AG04450 (cell line): ENCODE data around the gene MOCS3. TPM values are rescaled to one million over a fixed set of nuclear protein-coding genes. Genes with fewer than 3 reads are reported as not detected.
A peak's percentile ranks its signal among the peaks of the same experiment; 100 is the strongest.

Source experiments
- CTCF ChIA-PET: fragments of 300-600, 350-600 bp; formaldehyde crosslinking; extraction: SDS; loops from one replicate; lab custom pipeline; 2022; ENCODE audit warnings: antibody characterized with exemption, inconsistent platforms; lab: Charles Lee
- POLR2A ChIA-PET: fragments of 350-600 bp; formaldehyde crosslinking; extraction: SDS; loops from one replicate; lab custom pipeline; 2021; ENCODE audit warnings: antibody characterized with exemption, inconsistent platforms; lab: Yijun Ruan, JAX
- DNase-seq: peaks from one replicate; pipeline ENCODE4 v3.0.0-alpha.2; 2011; ENCODE audit warnings: low read depth, low spot score
- H3K27ac ChIP-seq: one replicate; pipeline ENCODE4 v1.5.1; 2012; ENCODE audit warnings: low read depth, low read length, control low read depth
- H3K27me3 ChIP-seq: one replicate; pipeline ENCODE4 v1.6.0; 2012; ENCODE audit warnings: low read length; ENCODE audit not compliant: control insufficient read depth, insufficient read depth
- H3K4me3 ChIP-seq: 2 replicates; pipeline ENCODE4 v1.5.1; 2011; ENCODE audit warnings: mild to moderate bottlenecking, low read depth, low read length, control low read depth
- H3K9me3 ChIP-seq: 2 replicates; pipeline ENCODE4 v1.5.1; 2012; ENCODE audit warnings: low read length; ENCODE audit not compliant: control insufficient read depth, insufficient read depth
- CTCF ChIP-seq: IDR thresholded peaks from 2 replicates; pipeline ENCODE4 v1.5.1; 2011; ENCODE audit warnings: low read depth, low read length, control low read depth, inconsistent platforms
- polyA plus RNA-seq: library from polyadenylated mRNA; depleted of rRNA; stranded (reverse); fragments of >200 nt; gene quantifications from 2 replicates; pipeline ENCODE4 v1.2.3, GENCODE V29; 2011

Gene MOCS3
- polyA plus RNA-seq, 1 experiment: 3.8 TPM

DNA sequence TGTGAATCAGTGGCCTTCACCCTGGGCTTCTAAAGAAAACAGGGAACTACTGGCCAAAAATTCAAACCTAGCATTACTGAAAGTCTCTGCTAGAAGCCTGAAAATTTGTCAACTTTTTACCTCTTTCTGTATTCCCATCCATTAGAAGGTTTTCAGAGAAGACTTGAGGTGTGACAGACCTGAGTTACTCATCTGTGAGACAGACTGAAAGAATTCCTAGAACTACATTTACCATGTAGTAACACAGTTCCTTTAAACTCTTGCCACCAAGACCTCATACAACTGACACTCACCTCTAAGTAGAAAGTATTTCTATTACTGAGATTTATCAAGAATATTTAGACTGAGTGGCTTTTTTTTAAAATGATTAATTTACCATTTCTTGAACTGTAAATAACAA lies 4.8 kb upstream of the MOCS3 start:
- no peaks in the 10 kb centered on the region for H3K27me3 ChIP-seq
- no peak overlapping the region for H3K27ac ChIP-seq
- CTCF ChIA-PET: no interaction called here
- H3K4me3 ChIP-seq: no peak overlapping the region
- no peak for TF ChIP-seq CTCF
- POLR2A ChIA-PET: no interaction called here
- no peak for DNase-seq
- H3K9me3 ChIP-seq: peaks cover under 1% of the 10 kb centered on the region; the same call in 1 of the 2 replicates

GRCh38 chr20:50957276-50957675 lies 1.3 kb upstream of the MOCS3 start:
- Histone ChIP-seq H3K4me3 (peak overlapping the region; percentile 77), H3K27ac (no peak overlapping the region), H3K9me3 (peaks cover 5% of the 10 kb centered on the region; the same call in 1 of the 2 replicates), H3K27me3 (no peaks in the 10 kb centered on the region)
- no peak for TF ChIP-seq CTCF
- POLR2A ChIA-PET: interaction anchor here (0.7 to 2.1 kb wide), 4 partner anchors 10 to 163 kb away, joined by 3 to 9 read pairs (median 7); partner anchors contain the start of gene BCAS4
- DNase-seq: no peak
- CTCF ChIA-PET: interaction anchor here (1.3 to 3.1 kb wide), 6 partner anchors 24 to 167 kb away, joined by 3 to 27 read pairs (median 6); partner anchors contain the start of gene BCAS4

- Histone ChIP-seq H3K4me3 (peak within 1 kb of the TSS; percentile 77), H3K9me3 (peaks cover 5% of the 10 kb centered on the region; the same call in 1 of the 2 replicates), H3K27me3 (no peaks in the 10 kb centered on the region), H3K27ac (peak within 1 kb of the TSS; percentile 79)
- POLR2A ChIA-PET: interaction anchor here (0.5 to 2.1 kb wide), 11 partner anchors 10 to 370 kb away, joined by 3 to 17 read pairs (median 4); partner anchors contain the start of genes ADNP and BCAS4
- peak; percentile 77 for DNase-seq
- CTCF ChIA-PET: interaction anchor here (1.0 to 3.1 kb wide), 8 partner anchors 24 to 167 kb away, joined by 3 to 27 read pairs (median 6); partner anchors contain the start of genes ADNP and BCAS4
- no peak for TF ChIP-seq CTCF
These were observed 612 bp upstream of the MOCS3 start, which contains the start of gene DPM1 for GRCh38 chr20:50957798-50958614. DPM1 (minus strand) TSS chr20:50958532; CDS start chr20:50958523, 9 bp downstream.

- Histone ChIP-seq H3K27ac (peak overlapping the region; percentile 79), H3K4me3 (peak overlapping the region; percentile 77), H3K9me3 (peaks cover 5% of the 10 kb centered on the region; the same call in 1 of the 2 replicates), H3K27me3 (no peaks in the 10 kb centered on the region)
- DNase-seq: no peak
- no peak for TF ChIP-seq CTCF
- POLR2A ChIA-PET: interaction anchor here (2.1 kb wide), 1 partner anchor 20 kb away, joined by 9 read pairs; no protein-coding TSS in a partner anchor
- CTCF ChIA-PET: interaction anchor here (2.1 to 3.1 kb wide), 2 partner anchors 165 kb away, joined by 8 to 27 read pairs; partner anchors contain the start of gene BCAS4
These were observed 1.0 kb downstream of the MOCS3 start for GRCh38 chr20:50959543-50960126.
